ENCODE results near the gene IMMP2L. TPM values are rescaled to one million over a fixed set of nuclear protein-coding genes. Genes with fewer than 3 reads are reported as not detected.

The IMMP2L gene
- total and polyA plus RNA-seq, 2 of the 13 experiments (the other 11 are each of a cell fraction or from before 2014, with no cell fraction given): 7.8 to 16.9 TPM

DNA sequence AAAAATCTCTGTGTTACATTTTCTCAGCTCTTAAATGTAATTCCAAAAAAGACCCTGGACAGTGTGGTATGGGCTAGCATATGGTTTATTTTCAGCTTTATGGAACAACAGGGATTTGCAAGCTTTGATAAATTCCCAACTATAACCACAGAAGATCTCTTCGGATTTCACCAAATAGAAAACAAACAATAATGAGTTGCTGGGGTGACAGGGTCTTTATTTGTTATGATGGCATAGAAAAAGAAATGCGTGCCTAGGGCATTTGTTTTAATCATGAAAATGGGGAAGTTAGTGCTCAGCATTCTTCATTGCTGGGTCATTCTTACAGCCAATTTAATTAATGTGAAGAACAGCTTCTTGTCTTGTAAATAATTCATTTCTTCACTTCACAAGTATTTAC lies 332.4 kb downstream of the IMMP2L start:
- FAIRE-seq (no peak), ATAC-seq (no peak), DNase-seq (ENCODE audit: low spot score) (no peak)
- Histone ChIP-seq H2AFZ (ENCODE audit: low read length) (no peak overlapping the region), H3K79me2 (ENCODE audit: insufficient read depth, low read length) (no peaks in the 10 kb centered on the region), H3K4me3 (replicated peaks in 1 of 3; ENCODE audit: insufficient read depth in 1 of 3, low read depth in 2 of 3, low read length in 3 of 3) (no peak overlapping the region), H3K9me3 (ENCODE audit: low read length) (no peaks in the 10 kb centered on the region), H3K27me3 (ENCODE audit: control insufficient read depth in 1 of 2, insufficient read depth in 2 of 2, low read length in 2 of 2) (no peaks in the 10 kb centered on the region), H3K27ac (ENCODE audit: extremely low read length, insufficient read depth, low read length) (no peak overlapping the region), H3K36me3 (replicated peaks in 1 of 2; ENCODE audit: control insufficient read depth in 1 of 2, insufficient read depth in 2 of 2, low read length in 2 of 2) (no peaks in the 10 kb centered on the region), H3K9ac (ENCODE audit: insufficient read depth, low read depth, low read length) (no peak overlapping the region), H3K4me2 (ENCODE audit: low read depth, low read length) (no peak overlapping the region), H4K20me1 (ENCODE audit: insufficient read depth, low read length) (no peaks in the 10 kb centered on the region), H3K4me1 (ENCODE audit: insufficient read depth, low read length) (no peaks in the 10 kb centered on the region)
- no TSS peak for BruUV-seq (replicated peaks)
- intact Hi-C loops (cut with micrococcal nuclease; ENCODE audit: unreplicated experiment) (no loop called here), in situ Hi-C loops (cut with HindIII; ENCODE audit: extremely low pct_ligation_motif_present, low pct_unique_long_range_greater_than_20kb) (no loop called here)
- 97% methylated on average over 2 of the region's 2 CpGs for WGBS (ENCODE audit: low lambda C conversion rate)
- CTCF ChIA-PET (ENCODE audit: low intra/inter-chr PET ratio, low total read pairs): no interaction called here
- no peak for TF ChIP-seq KLF12 (CRISPR knock-in tag; IDR thresholded peaks at IDR 0.05; ENCODE audit: borderline replicate concordance)
- TF ChIP-seq NCOA2 (CRISPR knock-in tag; IDR thresholded peaks at IDR 0.05): no peak
- TF ChIP-seq ZNF737 (CRISPR knock-in tag; IDR thresholded peaks at IDR 0.05; ENCODE audit: borderline replicate concordance): no peak
- no peak for TF ChIP-seq ZNF460 (CRISPR knock-in tag; IDR thresholded peaks at IDR 0.05; ENCODE audit: borderline replicate concordance)
- TF ChIP-seq ZNF546 (CRISPR knock-in tag; conservative IDR thresholded peaks at IDR 0.05): no peak
- POLR2A ChIA-PET: no interaction called here

DNA sequence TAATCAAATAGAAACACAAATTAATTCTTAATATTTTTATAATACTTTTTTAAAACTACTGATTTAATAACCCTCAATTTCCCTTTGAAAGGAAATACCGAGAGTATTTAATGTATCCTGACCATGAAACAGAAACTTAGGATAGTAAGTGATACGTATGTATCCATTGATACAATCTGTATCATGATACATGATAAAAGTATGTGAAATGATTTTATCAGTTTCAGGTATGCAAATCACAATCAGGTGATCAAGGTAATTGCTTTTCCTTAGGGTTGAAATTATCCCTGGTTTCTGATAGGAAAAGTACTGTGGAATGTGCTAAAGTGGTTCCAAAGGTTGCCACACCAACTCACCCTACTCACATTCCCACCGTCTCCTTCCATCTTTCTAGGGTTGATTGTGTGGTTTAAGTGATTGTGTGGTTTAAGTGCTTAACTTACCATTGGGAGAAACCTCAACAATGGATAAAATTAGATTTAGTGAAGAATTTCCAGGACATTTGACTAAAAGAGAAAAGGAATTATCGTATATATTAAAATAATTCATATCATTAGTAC lies 333.0 kb downstream of the IMMP2L start:
- ChIA-PET CTCF (ENCODE audit: low intra/inter-chr PET ratio, low total read pairs) (no interaction called here), POLR2A (no interaction called here)
- FAIRE-seq: no peak
- H3K9me3 ChIP-seq (ENCODE audit: low read length): no peaks in the 10 kb centered on the region
- no peak for ATAC-seq
- WGBS (ENCODE audit: low lambda C conversion rate): 94% methylated on average over 4 of the region's 4 CpGs
- H3K36me3 ChIP-seq (replicated peaks in 1 of 2; ENCODE audit: control insufficient read depth in 1 of 2, insufficient read depth in 2 of 2, low read length in 2 of 2): no peaks in the 10 kb centered on the region
- TF ChIP-seq CEBPG (CRISPR knock-in tag; IDR thresholded peaks at IDR 0.05): no peak
- TF ChIP-seq PAWR (CRISPR knock-in tag; IDR thresholded peaks at IDR 0.05; ENCODE audit: borderline replicate concordance): no peak
- TF ChIP-seq SAFB2 (CRISPR knock-in tag; IDR thresholded peaks at IDR 0.05; ENCODE audit: borderline replicate concordance, low read depth): no peak
- TF ChIP-seq, protein P1, sequence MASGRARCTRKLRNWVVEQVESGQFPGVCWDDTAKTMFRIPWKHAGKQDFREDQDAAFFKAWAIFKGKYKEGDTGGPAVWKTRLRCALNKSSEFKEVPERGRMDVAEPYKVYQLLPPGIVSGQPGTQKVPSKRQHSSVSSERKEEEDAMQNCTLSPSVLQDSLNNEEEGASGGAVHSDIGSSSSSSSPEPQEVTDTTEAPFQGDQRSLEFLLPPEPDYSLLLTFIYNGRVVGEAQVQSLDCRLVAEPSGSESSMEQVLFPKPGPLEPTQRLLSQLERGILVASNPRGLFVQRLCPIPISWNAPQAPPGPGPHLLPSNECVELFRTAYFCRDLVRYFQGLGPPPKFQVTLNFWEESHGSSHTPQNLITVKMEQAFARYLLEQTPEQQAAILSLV (CRISPR knock-in tag; IDR thresholded peaks at IDR 0.05; ENCODE audit: borderline replicate concordance): no peak
- TF ChIP-seq KLF13 (CRISPR knock-in tag; IDR thresholded peaks at IDR 0.05): no peak
- no peak overlapping the region for H3K4me2 ChIP-seq (ENCODE audit: low read depth, low read length)
- H4K20me1 ChIP-seq (ENCODE audit: insufficient read depth, low read length): no peaks in the 10 kb centered on the region
- H3K9ac ChIP-seq (ENCODE audit: insufficient read depth, low read depth, low read length): no peak overlapping the region
- no peak overlapping the region for H3K4me3 ChIP-seq (replicated peaks in 1 of 3; ENCODE audit: insufficient read depth in 1 of 3, low read depth in 2 of 3, low read length in 3 of 3)
- no peaks in the 10 kb centered on the region for H3K4me1 ChIP-seq (ENCODE audit: insufficient read depth, low read length)
- DNase-seq (ENCODE audit: low spot score): no peak
- no TSS peak for BruUV-seq (replicated peaks)
- in situ Hi-C loops (cut with HindIII; ENCODE audit: extremely low pct_ligation_motif_present, low pct_unique_long_range_greater_than_20kb) (no loop called here), intact Hi-C loops (cut with micrococcal nuclease; ENCODE audit: unreplicated experiment) (no loop called here)
- H3K27me3 ChIP-seq (ENCODE audit: control insufficient read depth in 1 of 2, insufficient read depth in 2 of 2, low read length in 2 of 2): no peaks in the 10 kb centered on the region
- H3K27ac ChIP-seq (ENCODE audit: extremely low read length, insufficient read depth, low read length): no peak overlapping the region
- H2AFZ ChIP-seq (ENCODE audit: low read length): no peak overlapping the region
- no peaks in the 10 kb centered on the region for H3K79me2 ChIP-seq (ENCODE audit: insufficient read depth, low read length)

Data from HepG2 (cell line).